Upper lobe of left lung (tissue), 4 donors: Measurements from ENCODE around the gene PPFIA3.

Source experiments
- CTCF ChIP-seq, 6 experiments: fragments of 450-650 bp in 4 of 6; fragments of 200-600 bp in 2 of 6; sonication (generic) in 2 of 6; IDR thresholded peaks; one replicate each; pipeline ENCODE4 v1.5.1; 2016 to 2019; ENCODE audit warnings: antibody characterized with exemption in 6 of 6
- POLR2A ChIP-seq, 4 donors: fragments of 450-650 bp; IDR thresholded peaks; one replicate each; pipeline ENCODE4 v1.5.1; 2016 to 2017; ENCODE audit warnings: antibody characterized with exemption in 4 of 4, mild to moderate bottlenecking in 2 of 4

GRCh38 chr19:49165111-49165750, 45.9 kb downstream of the PPFIA3 start:
- TF ChIP-seq POLR2A (IDR thresholded peaks at IDR 0.05), result no peak
- no peak for TF ChIP-seq CTCF (IDR thresholded peaks at IDR 0.05)
